IPS DF 4.7 (cell line): Measurements from ENCODE around the gene CASR.

Source experiments
- DNase-seq: peaks from one replicate; pipeline ENCODE4 v3.0.0-alpha.2; 2013; ENCODE audit warnings: low spot score; ENCODE audit errors: extremely low read depth

Gene CASR

GRCh38 chr3:122299872-122300460, 116.5 kb downstream of the CASR start:
- no peak for DNase-seq

GRCh38 chr3:122301063-122301462, 117.6 kb downstream of the CASR start:
- DNase-seq: no peak

DNA sequence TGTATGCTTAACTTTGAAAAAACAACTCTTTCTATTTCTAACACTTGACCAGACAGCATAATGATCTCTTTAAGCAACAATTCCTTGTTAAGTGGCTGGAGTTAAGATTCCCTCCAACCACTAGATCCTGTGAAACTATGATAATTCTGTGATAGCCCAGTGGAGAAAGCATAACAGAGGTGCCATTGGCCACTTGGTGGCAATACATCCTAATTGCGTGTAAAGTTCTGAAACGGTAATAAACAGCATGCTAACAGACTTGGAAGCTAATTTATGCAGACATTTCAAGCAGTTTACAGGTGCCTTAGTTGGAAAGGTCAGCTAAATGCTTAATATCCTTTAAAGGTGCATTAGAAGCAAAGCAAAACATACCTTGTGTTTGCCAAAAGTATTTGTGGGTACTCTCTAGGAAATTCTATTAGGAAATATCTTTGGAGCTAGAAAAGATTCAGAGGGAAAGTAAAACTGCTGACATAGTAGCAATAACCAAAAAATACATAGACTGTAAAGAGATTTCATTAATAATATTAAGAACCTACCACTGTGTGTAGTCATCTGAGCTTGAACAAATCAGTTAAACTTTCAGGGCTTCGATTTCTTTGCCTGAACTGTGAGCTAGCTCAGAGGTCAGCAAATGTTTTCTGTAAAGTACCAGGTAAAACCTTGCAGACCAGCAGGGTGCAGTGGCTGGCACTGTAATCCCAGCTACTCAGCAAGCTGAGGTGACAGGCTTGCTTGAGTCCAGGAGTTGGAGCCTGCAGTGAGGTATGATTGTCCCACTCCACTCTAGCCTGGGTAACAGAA, 122.6 kb downstream of the CASR start:
- no peak for DNase-seq

GRCh38 chr3:122306622-122306953, 123.1 kb downstream of the CASR start:
- DNase-seq: no peak

- no peak for DNase-seq
Measured at GRCh38 chr3:122307094-122307687, 123.7 kb downstream of the CASR start.

DNA sequence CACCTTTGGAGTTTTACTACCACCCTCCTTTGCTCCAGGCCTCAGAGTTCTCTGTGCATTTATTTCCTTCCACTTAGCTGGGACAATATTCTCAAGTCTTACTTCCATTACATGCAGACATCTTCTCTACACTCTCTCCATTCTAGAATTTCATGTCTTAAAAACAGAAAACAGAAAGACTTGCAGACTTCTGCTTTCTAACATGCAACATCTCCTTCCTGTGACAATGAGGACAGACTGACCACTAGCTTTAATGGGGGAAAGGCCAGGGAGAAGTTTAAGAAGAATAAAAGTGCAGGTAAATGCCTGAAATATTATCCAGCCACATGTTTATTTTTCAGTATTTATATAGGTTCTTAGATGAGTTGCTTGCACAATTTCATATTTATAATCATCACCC, 124.5 kb downstream of the CASR start:
- no peak for DNase-seq

DNA sequence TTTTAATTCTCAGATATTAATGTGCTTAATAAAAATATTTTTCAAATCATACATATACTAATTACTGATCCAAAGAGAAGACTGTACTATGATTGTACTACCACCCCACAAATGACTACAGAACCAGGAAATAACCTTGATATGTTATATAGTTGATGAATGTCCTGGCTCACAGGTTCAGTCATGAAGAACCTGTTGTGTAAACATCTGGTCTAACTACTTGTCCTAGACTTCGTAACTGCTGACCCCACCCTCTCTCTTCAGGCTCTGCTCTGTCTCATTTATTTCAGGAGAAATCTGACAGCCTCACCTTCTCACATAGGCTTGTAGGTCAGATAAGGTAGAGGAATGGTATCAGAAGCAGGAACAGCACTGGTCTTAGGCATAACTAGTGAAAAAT, 126.9 kb downstream of the CASR start:
- DNase-seq: no peak

- DNase-seq: no peak
Measured at GRCh38 chr3:122312826-122313225, 129.4 kb downstream of the CASR start.

- no peak for DNase-seq
Measured at GRCh38 chr3:122313281-122313680, 129.8 kb downstream of the CASR start.

- no peak for DNase-seq
Measured at GRCh38 chr3:122314228-122314876, 130.9 kb downstream of the CASR start.

DNA sequence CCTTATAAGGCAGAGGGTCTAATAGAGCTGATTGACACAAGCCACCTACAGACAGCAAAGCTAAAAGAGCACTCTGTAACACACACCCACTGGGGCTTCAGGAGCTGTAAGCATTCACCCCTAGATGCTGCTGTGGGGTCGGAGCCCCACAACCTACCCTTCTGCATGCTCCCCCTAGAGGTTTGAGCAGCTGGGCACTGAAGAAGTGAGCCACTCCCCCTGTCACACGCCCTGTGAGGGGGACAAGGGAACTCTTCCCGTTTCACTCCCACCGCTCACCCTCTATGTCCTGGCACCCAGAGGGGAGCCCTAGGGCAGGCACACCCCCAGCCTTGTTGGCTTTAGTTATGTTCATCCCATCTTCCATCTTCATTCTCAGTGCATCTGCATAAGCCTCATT, 132.2 kb downstream of the CASR start:
- no peak for DNase-seq

DNA sequence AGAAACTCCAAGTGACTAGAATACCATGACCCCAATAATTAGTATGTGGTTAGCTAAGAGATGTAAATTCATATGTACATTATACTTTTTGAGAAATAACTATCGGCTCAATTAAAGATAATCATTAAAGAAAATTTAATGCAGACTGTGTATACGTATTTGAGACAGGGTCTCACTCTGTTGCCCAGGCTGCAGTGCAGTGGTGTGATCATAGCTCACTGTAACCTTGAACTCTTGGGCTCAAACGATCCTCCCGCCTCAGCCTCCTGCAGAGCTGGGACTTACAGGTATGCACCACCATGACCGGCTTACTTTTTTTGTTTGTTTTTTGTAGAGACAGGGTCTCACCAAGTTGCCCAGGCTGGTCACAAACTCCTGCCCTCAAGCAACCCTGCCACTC, 132.9 kb downstream of the CASR start:
- no peak for DNase-seq

DNA sequence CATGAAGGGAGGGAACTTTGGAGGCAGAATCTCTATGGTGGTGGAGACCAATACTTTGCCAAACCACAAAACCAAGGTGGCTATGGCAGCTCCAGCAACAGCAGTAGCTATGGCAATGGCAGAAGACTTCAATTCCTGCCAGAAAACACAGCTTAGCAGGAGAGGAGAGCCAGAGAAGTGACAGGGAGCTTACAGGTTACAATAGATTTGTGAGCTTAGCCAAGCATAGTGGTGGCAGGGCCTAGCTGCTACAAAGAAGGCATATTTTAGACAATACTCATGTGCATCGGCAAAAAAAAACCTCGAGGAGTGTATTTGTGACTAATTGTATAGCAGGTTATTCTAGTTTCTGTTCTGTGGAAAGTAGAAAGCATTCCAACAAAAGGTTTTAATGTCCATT, 135.2 kb downstream of the CASR start:
- no peak for DNase-seq

- DNase-seq: no peak
Measured at GRCh38 chr3:122322095-122323075, 138.9 kb downstream of the CASR start.

- no peak for DNase-seq
Measured at GRCh38 chr3:122324871-122325323, 141.4 kb downstream of the CASR start, which contains the start of gene CSTA. Gene CSTA, plus strand, starts transcription at chr3:122325248. Its CDS starts 45 bp downstream, at chr3:122325293.

DNA sequence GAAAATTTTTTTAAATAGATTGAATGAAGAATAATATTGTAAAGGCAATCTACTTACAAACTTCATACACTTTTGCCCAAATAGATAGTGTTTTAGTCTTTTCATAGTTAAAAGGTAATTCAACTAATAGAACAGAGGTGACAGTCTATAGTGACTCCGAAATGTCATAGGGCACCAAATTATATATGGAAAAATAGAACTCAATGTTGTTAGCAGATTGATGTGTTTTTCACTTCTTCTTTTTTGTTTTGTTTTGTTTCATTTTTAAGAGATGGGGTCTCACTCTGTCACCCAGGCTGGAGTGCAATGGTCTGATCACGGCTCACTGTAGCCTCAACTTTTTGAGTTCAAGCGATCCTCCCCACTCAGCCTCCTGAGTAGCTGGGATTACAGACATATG, 142.3 kb downstream of the CASR start:
- DNase-seq: no peak

GRCh38 chr3:122331886-122332285, 148.4 kb downstream of the CASR start:
- no peak for DNase-seq

DNA sequence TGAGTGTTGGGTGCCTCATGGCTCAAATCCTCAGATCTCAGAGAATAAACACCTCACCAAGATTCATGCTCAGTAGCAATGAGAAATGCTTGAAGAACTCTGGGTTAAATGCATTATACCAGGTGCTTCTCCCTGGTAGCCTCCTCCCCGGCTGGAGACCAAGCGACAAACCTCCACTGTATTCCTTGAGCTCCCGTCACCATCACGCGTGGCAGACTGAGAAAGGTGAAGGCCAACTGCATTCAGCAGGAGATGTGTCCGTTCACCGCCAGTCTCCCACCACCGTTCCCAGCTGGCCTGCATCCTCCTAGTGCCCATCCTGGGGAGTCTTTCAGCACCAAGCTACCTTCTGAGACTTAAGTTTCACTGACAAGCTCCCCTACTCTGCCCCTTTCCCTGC, 149.1 kb downstream of the CASR start:
- DNase-seq: no peak
